Ovary (tissue), 3 donors: ENCODE results near the gene SLC9A8.

Experiments
- POLR2A ChIP-seq: fragments of 450-650 bp; IDR thresholded peaks from one replicate; pipeline ENCODE4 v1.6.1; 2017; ENCODE audit warnings: antibody characterized with exemption, mild to moderate bottlenecking, moderate library complexity
- TF ChIP-seq, protein P1 (sequence below), 3 donors: fragments of 450-650 bp in 2 of 3; fragments of 200-600 bp in 1 of 3; IDR thresholded peaks; one replicate each; pipeline versions ENCODE4 v1.5.1 to v1.8.0; 2016 to 2022; ENCODE audit warnings: antibody characterized with exemption in 3 of 3, mild to moderate bottlenecking in 1 of 3
- donor health status: DM: no; HTN: no; CAD: no.

DNA sequence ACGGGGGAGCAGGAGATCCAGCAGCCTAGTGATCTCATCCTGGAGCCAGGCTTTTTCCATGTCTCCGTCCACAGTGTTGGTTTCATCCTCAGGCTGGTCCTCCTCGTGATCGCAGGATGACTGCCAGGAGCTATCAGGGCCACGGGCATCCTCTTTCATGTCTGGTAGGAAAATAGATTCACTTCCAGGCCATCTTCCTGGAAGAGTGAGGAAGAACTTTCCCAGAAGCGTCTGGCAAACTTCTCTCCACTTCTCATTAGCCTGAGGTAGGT lies 15.3 kb upstream of the SLC9A8 start:
- TF ChIP-seq, protein P1, sequence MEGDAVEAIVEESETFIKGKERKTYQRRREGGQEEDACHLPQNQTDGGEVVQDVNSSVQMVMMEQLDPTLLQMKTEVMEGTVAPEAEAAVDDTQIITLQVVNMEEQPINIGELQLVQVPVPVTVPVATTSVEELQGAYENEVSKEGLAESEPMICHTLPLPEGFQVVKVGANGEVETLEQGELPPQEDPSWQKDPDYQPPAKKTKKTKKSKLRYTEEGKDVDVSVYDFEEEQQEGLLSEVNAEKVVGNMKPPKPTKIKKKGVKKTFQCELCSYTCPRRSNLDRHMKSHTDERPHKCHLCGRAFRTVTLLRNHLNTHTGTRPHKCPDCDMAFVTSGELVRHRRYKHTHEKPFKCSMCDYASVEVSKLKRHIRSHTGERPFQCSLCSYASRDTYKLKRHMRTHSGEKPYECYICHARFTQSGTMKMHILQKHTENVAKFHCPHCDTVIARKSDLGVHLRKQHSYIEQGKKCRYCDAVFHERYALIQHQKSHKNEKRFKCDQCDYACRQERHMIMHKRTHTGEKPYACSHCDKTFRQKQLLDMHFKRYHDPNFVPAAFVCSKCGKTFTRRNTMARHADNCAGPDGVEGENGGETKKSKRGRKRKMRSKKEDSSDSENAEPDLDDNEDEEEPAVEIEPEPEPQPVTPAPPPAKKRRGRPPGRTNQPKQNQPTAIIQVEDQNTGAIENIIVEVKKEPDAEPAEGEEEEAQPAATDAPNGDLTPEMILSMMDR (IDR thresholded peaks at IDR 0.05) = no peak
- TF ChIP-seq POLR2A = no peak
